Liver (tissue), 3 donors: Measurements from ENCODE around the gene E2F3.

Experiments used
- EGR1 ChIP-seq, 2 donors: IDR thresholded peaks; 2 replicates each; pipeline ENCODE4 v1.6.1; 2016 to 2018; ENCODE audit warnings: antibody characterized with exemption in 2 of 2, low read depth in 2 of 2
- GABPA ChIP-seq, 2 donors: IDR thresholded peaks in 1 of 2; conservative IDR thresholded peaks in 1 of 2; 2 replicates each; pipeline ENCODE4 v1.6.1; 2016; ENCODE audit warnings: antibody characterized with exemption in 2 of 2, mild to moderate bottlenecking in 1 of 2, moderate library complexity in 1 of 2
- HNF4A ChIP-seq, 2 donors: conservative IDR thresholded peaks; 2 replicates each; pipeline ENCODE4 v1.6.1; 2016; ENCODE audit warnings: antibody characterized with exemption in 2 of 2, mild to moderate bottlenecking in 2 of 2
- JUND ChIP-seq, 2 donors: IDR thresholded peaks; 2 replicates each; pipeline ENCODE4 v1.6.1; 2016; ENCODE audit warnings: antibody characterized with exemption in 2 of 2
- RAD21 ChIP-seq, 2 donors: IDR thresholded peaks; 2 replicates each; pipeline ENCODE4 v1.6.1; 2016; ENCODE audit warnings: antibody characterized with exemption in 2 of 2, mild to moderate bottlenecking in 2 of 2
- SP1 ChIP-seq: IDR thresholded peaks from 2 replicates; pipeline ENCODE4 v1.6.1; 2018; ENCODE audit warnings: antibody characterized with exemption, mild to moderate bottlenecking
- TAF1 ChIP-seq: conservative IDR thresholded peaks from 2 replicates; pipeline ENCODE4 v1.6.1; 2016; ENCODE audit warnings: antibody characterized with exemption, mild to moderate bottlenecking
- YY1 ChIP-seq: IDR thresholded peaks from 2 replicates; pipeline ENCODE4 v1.6.1; 2016; ENCODE audit warnings: antibody characterized with exemption, mild to moderate bottlenecking
- TF ChIP-seq, protein P1 (sequence below): fragments of 150-350 bp; IDR thresholded peaks from 2 replicates; pipeline ENCODE4 v1.5.1; 2017; ENCODE audit warnings: improper control_type of control experiment, low read depth, low read length; ENCODE audit not compliant: missing input control
- TF ChIP-seq, protein P2 (sequence below): IDR thresholded peaks from 2 replicates; pipeline ENCODE4 v1.6.1; 2016; ENCODE audit warnings: antibody characterized with exemption, mild to moderate bottlenecking
- TF ChIP-seq, protein P3 (sequence below): IDR thresholded peaks from 2 replicates; pipeline ENCODE4 v1.6.1; 2016; ENCODE audit warnings: antibody characterized with exemption
- donor health status: healthy.
- donor health status: healthy.

DNA sequence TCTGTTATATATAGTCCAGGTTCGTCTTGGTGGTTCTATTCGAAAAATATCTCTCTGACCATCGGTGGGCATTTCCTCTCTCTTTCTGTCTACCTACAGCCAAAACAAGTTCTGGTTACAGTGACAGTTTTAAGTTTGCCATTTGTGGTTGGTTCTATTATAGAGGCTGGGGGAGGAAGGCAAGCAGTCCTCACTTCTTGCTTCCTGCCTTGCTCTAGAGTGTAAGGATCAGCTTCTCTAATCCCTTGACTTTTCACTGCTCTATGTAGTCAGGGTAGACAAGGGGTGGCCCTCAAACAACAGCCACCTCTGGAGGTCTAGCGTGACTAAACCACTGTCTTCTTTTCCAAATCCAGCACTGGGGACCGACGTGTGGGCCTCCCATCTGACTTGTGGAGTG is 16.1 kb downstream of the E2F3 start:
- no peak for TF ChIP-seq TAF1
- TF ChIP-seq, protein P1, sequence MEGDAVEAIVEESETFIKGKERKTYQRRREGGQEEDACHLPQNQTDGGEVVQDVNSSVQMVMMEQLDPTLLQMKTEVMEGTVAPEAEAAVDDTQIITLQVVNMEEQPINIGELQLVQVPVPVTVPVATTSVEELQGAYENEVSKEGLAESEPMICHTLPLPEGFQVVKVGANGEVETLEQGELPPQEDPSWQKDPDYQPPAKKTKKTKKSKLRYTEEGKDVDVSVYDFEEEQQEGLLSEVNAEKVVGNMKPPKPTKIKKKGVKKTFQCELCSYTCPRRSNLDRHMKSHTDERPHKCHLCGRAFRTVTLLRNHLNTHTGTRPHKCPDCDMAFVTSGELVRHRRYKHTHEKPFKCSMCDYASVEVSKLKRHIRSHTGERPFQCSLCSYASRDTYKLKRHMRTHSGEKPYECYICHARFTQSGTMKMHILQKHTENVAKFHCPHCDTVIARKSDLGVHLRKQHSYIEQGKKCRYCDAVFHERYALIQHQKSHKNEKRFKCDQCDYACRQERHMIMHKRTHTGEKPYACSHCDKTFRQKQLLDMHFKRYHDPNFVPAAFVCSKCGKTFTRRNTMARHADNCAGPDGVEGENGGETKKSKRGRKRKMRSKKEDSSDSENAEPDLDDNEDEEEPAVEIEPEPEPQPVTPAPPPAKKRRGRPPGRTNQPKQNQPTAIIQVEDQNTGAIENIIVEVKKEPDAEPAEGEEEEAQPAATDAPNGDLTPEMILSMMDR = no peak
- no peak for TF ChIP-seq HNF4A (conservative IDR thresholded peaks at IDR 0.05)
- no peak for TF ChIP-seq YY1
- TF ChIP-seq EGR1 (IDR thresholded peaks at IDR 0.05; ENCODE audit: low read depth in 2 of 2) = no peak
- TF ChIP-seq, protein P2, sequence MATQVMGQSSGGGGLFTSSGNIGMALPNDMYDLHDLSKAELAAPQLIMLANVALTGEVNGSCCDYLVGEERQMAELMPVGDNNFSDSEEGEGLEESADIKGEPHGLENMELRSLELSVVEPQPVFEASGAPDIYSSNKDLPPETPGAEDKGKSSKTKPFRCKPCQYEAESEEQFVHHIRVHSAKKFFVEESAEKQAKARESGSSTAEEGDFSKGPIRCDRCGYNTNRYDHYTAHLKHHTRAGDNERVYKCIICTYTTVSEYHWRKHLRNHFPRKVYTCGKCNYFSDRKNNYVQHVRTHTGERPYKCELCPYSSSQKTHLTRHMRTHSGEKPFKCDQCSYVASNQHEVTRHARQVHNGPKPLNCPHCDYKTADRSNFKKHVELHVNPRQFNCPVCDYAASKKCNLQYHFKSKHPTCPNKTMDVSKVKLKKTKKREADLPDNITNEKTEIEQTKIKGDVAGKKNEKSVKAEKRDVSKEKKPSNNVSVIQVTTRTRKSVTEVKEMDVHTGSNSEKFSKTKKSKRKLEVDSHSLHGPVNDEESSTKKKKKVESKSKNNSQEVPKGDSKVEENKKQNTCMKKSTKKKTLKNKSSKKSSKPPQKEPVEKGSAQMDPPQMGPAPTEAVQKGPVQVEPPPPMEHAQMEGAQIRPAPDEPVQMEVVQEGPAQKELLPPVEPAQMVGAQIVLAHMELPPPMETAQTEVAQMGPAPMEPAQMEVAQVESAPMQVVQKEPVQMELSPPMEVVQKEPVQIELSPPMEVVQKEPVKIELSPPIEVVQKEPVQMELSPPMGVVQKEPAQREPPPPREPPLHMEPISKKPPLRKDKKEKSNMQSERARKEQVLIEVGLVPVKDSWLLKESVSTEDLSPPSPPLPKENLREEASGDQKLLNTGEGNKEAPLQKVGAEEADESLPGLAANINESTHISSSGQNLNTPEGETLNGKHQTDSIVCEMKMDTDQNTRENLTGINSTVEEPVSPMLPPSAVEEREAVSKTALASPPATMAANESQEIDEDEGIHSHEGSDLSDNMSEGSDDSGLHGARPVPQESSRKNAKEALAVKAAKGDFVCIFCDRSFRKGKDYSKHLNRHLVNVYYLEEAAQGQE = no peak
- TF ChIP-seq, protein P3, sequence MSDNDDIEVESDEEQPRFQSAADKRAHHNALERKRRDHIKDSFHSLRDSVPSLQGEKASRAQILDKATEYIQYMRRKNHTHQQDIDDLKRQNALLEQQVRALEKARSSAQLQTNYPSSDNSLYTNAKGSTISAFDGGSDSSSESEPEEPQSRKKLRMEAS = no peak
- no peak for TF ChIP-seq JUND (IDR thresholded peaks at IDR 0.05)
- no peak for TF ChIP-seq RAD21 (IDR thresholded peaks at IDR 0.05)
- TF ChIP-seq SP1 = no peak
- no peak for TF ChIP-seq GABPA (IDR thresholded peaks at IDR 0.05 in 1 of 2, conservative IDR thresholded peaks at IDR 0.05 in 1 of 2)
